ENCODE results near the gene C2orf42.
"Not testable (repeated sequence)": the region's sequence is repeated elsewhere in the genome, so short reads cannot be mapped to it uniquely, and the experiment has no call there.

The C2orf42 gene

DNA sequence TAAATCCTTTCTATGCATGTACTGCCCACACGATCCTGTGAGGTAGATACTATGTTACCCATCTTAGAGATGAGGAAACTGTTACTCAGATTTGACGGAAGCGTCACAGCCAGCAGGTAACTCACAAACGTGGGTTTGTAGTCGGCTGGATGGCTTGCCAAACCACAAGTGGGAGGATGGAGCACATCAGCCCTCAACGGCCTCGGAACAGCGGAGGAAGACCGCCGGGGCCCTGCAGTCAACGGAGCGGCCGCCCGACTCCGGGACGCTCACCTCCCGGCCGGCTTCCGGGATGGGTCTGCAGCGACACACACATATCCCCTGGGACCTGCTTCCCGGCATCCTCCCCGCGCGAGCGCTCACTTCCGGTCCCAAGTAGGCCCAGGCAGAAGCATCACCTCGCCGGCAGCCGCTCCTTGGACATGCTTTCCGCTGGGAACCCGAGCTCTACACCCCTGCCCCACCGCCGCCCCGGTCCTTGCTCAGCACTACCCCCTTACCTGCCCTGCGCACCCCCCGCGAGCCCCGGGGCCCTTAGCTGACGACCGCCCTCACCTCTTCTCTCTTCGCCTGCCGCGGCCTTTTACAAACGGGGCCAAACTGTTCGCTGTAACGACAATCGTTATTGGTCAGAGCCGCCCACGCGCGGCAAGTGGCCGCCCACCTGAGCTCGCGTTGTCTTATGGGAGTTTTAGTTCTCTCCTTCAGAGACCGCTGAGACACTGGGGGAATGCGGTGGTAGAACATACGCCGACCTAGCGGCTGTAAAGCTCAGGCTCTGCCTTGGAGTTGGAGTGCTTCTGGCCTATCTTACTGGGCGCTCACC, at the start of gene C2orf42:
C2orf42 (minus strand) TSS at position 602 of the 826 bp plus-strand sequence. CDS start 9,034 bp downstream, outside the sequence.
- peak; percentile 86 to 87 for DNase-seq (ENCODE audit: low read depth in 2 of 2)

DNA sequence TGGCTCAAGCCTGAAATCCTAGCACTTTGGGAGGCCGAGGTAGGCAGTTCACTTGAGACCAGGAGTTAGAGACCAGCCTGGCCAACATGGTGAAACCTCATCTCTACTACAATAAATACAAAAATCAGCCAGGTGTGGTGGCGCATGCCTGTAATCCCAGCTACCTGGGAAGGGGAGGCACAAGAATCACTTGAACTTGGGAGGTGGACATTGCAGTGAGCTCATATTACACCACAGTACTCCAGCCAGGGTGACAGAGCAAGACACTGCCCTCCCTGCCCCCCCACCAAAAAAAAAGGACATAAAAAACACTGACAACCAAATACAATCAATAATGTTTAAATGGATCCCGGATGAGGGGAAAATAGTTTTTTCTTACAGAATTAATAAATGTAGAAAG, 49.8 kb upstream of the C2orf42 start:
- no peak for DNase-seq (ENCODE audit: low read depth in 2 of 2)

GRCh38 chr2:70233926-70234325, 43.1 kb upstream of the C2orf42 start:
- DNase-seq (ENCODE audit: low read depth in 2 of 2): no peak

DNA sequence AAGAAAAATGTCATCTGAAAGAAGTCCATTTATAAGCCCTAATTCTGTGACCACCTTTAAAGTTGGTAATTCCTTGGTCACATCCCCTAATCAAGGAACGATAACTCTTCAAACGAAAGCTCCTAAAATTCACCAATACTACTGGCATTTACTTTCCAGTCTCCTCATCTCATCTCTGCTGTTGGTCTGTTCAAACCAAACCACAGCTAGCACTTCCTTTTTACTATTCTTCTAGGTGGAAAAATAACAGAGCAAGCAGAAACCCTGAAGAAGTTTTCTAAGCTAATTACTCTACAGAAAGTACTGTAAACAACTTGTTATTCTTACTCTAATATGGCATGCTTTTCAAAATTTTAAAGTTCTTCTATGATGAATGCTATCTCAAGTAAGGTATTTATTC, 36.0 kb upstream of the C2orf42 start:
- DNase-seq (ENCODE audit: low read depth in 2 of 2): no peak

GRCh38 chr2:70223305-70223704, 32.5 kb upstream of the C2orf42 start:
- DNase-seq (ENCODE audit: low read depth in 2 of 2): not testable (repeated sequence)

DNA sequence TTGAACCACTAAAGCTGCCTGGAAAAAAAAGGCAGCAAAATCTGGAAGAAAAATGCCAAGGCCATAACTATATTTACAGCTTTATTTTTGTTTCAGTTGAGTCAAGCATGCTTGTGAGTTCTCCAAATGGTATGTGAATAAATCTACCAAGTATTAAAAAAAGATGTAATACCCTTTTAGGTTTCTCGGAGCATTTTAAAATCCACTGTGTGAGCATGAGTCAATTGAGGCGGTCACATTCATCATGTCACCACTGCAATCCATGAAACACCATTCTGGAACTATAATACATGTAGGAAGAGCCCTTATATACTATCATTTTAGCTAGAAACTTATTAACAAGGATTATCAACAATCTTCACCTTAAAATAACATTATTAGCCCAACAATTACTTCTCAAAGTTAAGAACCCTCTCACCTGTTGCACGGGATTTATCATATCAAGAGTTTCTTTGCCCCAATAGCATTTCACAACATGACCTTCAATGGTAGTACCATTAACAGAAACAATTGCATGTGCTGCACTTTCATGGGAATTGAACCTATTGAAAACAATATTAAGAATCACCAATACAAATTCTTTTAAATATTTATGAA, 24.2 kb upstream of the C2orf42 start:
- no peak for DNase-seq (ENCODE audit: low read depth in 2 of 2)

GRCh38 chr2:70214365-70214764, 23.5 kb upstream of the C2orf42 start:
- no peak for DNase-seq (ENCODE audit: low read depth in 2 of 2)

- DNase-seq (ENCODE audit: low read depth in 2 of 2): no peak
Measured at GRCh38 chr2:70212298-70212932, 21.6 kb upstream of the C2orf42 start.

DNA sequence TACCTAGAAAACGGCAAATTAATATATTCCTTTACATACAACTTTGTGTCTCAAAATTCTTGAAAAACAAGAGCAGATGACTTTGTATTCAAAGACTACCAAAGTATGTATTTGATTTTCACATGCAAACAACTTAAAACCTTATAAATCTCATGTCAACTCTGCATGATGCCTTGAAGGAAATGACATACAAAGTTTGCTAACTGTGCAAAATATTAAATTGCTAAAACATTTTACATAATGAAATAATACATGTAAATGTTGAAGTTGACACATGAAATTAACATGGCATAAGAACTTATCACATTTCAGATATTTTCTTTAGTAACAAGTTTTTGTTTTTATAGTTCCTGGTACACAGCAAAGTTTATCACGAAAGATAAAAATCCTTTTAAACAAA, 20.8 kb upstream of the C2orf42 start:
- no peak for DNase-seq (ENCODE audit: low read depth in 2 of 2)

- DNase-seq (ENCODE audit: low read depth in 2 of 2): no peak
Measured at GRCh38 chr2:70204452-70204851, 13.6 kb upstream of the C2orf42 start.

- DNase-seq (ENCODE audit: low read depth in 2 of 2): no peak
Measured at GRCh38 chr2:70203086-70203485, 12.3 kb upstream of the C2orf42 start.

- no peak for DNase-seq (ENCODE audit: low read depth in 2 of 2)
Measured at GRCh38 chr2:70202236-70202806, 11.5 kb upstream of the C2orf42 start.

DNA sequence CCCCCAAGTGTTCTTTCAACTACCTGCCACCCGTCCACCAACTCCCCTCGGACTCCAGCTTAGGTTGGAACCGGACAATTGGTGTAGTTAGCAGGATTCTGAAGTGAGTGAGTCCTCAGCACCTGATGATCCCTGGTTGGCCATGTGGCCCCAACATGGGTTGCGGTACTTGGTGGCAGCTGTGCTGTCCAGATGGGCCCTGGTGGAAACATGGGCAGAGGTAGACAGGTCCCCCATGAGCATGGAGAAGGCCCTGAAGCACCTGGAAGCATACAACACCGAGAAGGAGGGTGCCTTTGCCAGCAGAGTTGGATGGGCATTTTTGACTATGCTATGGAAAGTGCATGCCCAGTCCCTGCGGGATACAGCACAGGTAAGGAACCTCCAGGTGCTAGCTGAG, 11.0 kb upstream of the C2orf42 start:
- no peak for DNase-seq (ENCODE audit: low read depth in 2 of 2)

DNA sequence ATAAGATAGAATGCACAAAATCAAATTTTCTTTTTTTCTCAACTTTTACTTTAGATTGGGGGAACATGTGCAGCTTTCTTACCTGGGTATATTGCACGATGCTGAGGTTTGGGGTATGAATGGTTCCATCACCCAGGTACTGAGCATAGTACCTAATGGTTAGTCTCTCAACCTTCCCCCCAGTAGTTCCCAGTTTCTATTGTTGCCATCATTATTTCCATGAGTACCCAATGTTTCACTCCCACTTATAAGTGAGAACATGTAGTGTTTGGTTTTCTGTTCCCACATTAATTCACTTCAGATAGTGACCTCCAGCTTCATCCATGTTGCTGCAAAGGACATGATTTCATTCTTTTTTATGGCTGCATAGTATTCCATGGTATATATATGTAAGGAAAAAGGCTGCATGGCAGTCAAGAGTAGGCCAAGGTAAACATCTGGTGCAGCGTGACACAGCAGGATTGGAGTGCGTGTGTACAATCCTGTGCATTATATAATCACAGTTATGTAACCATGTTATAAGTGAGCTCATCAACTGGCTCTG, 10.5 kb upstream of the C2orf42 start:
- DNase-seq (ENCODE audit: low read depth in 2 of 2): no peak

GRCh38 chr2:70199320-70199864, 8.6 kb upstream of the C2orf42 start:
- no peak for DNase-seq (ENCODE audit: low read depth in 2 of 2)

- no peak for DNase-seq (ENCODE audit: low read depth in 2 of 2)
Measured at GRCh38 chr2:70192516-70192915, 1.7 kb upstream of the C2orf42 start.

DNA sequence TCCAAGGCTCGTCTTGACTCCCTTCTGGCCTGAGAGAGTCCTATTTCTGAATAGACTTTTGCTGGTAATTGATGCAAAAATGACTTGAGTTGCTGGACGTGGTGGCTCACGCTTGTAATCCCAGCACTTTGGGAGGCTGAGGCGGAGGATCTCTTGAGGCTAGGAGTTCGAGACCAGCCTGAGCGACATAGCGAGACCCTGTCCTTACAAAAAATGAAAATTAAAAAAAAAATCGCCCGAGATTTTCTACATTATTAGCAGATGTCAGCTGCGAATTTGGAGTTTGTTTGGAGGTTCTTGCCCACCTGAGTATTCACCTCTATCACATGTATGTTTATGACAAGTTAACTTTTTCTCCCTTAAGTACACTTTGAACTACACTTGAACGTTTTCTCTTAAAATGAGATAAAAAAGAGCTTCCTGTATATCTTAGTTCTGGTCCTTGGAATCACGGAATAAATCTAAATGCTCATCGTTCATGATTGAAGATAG, 471 bp upstream of the C2orf42 start:
- DNase-seq (ENCODE audit: low read depth in 2 of 2): no peak

DNA sequence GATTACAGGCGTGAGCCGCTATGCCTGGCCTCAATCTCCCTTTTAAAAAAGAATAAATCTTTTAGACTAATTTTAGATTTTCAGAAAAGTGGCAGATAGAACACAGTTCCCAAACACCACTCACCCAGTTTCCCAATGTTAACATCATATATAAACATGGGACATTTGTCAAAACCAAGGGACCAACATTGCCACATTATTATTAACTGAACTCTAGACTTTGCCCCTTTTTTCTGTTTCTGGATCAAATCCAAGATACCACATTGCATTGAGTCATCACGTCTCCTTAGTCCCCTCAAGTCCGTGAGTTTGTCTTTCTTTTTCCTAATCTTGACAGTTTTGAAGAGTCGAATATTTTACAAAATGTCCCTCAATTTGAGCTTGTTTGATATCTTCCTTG, 2.4 kb downstream of the C2orf42 start:
- DNase-seq (ENCODE audit: low read depth in 2 of 2): no peak

- DNase-seq (ENCODE audit: low read depth in 2 of 2): not testable (repeated sequence)
Measured at GRCh38 chr2:70187170-70187569, 3.6 kb downstream of the C2orf42 start.

DNA sequence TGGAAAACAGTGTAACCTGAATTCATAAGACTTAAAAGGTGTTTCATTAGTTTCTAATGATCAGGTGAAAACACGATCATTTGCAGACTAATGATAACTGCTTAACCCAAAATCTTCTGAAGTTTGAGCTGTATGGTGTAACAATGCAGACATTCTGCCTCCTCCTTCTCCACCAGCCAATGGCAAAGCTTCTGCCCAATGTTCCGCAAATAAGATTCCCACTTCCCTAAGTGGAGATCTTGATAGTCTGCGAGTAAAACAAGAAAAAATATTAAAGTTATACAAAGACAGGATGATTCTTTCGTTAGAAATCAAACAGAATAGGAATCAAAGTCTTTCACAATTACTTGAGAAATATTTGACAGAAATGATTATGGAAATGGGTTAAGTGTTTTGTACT, 8.1 kb downstream of the C2orf42 start:
- DNase-seq (ENCODE audit: low read depth in 2 of 2): no peak

DNA sequence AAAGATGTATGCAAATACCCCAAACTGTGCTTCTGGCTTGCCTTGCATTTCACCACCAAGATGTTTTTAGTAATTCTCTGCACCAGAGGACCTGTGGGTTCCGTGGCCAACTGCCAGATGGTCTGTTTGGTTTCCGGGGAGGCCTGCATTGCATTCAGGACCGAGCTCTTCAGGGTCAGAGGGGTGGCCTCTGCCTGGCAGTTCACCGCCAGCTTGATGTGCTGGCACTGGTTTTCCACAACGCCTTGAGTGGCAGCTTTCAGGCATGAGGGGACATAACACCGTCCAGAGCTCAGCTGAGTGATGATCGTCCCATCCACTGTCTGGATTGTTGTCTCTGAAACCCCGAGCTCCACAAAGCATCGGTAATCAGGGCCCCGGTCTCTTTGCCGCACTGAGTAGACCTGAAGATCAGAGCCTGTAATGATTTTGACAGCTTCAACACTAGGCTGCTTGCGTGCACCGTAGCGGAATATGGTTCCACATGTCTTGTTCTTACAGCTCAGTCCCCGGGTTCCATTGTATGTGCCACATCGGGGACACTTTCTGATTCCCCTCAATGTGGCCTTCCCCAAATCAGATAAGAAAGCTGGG, 9.4 kb downstream of the C2orf42 start:
- DNase-seq (ENCODE audit: low read depth in 2 of 2): no peak
